Adipocyte (in vitro differentiated cells): ENCODE results near the gene NUP93.

Experiments used
- DNase-seq: peaks from one replicate; pipeline ENCODE4 v3.0.0-alpha.2; 2015; ENCODE audit warnings: low read depth
- H3K27me3 ChIP-seq: replicated peaks from 2 replicates; pipeline ENCODE4 v1.7.0; 2013; ENCODE audit warnings: mild to moderate bottlenecking, low read length, moderate library complexity; ENCODE audit not compliant: control insufficient read depth, insufficient read depth
- H3K36me3 ChIP-seq: 2 replicates; pipeline ENCODE4 v1.7.0; 2013; ENCODE audit warnings: low read length, mild to moderate bottlenecking, moderate library complexity; ENCODE audit not compliant: control insufficient read depth, insufficient read depth, severe bottlenecking
- H3K4me1 ChIP-seq: 2 replicates; pipeline ENCODE4 v1.7.0; 2013; ENCODE audit warnings: mild to moderate bottlenecking, low read length, moderate library complexity; ENCODE audit not compliant: control insufficient read depth, insufficient read depth
- H3K4me3 ChIP-seq: 2 replicates; pipeline ENCODE4 v1.7.0; 2013; ENCODE audit warnings: mild to moderate bottlenecking, low read length, moderate library complexity
- H3K9ac ChIP-seq: 2 replicates; pipeline ENCODE4 v1.7.0; 2013; ENCODE audit warnings: mild to moderate bottlenecking, low read length, moderate library complexity
- H3K9me3 ChIP-seq: 2 replicates; pipeline ENCODE4 v1.7.0; 2013; ENCODE audit warnings: mild to moderate bottlenecking, low read length, moderate library complexity; ENCODE audit not compliant: control insufficient read depth

NUP93 gene

DNA sequence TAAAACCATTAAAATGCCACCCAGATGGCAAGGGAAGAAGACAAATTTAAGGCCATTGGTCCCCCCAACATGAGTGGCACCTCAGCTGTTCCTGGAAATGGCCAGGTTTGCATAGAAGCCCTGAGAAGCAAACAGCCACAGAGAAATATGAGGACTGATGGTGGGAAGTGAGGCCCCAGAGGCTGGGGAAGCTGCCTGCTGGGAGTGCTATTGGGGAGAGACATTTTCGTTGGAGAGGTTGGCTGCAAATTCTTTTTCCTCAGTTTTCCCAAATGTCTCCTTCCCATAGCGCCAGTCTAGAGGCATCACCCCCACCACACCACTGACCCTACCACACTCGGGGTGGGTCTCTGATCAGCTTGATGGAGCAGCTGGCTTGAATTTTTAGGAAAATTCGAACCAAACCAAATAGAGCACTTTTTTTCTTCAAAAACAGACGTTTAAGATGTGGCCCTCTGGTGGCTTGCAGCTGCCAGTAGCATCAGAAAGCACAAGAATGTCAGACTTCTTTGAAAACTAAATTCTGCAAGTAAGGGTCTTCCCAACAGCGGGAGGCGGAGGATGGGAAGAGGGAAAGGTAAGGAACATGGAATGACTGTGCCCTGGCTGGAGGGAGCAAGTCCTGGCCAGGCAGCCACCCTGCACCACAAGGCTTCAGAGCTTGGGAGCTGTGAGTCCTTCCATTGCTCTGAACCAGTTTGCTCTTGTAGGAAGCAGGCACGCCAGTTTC is 121.9 kb downstream of the NUP93 start:
- Histone ChIP-seq H3K36me3 (no peaks in the 10 kb centered on the region), H3K27me3 (no peaks in the 10 kb centered on the region), H3K4me3 (no peak overlapping the region), H3K4me1 (peaks cover 25% of the 10 kb centered on the region), H3K9ac (no peak overlapping the region), H3K9me3 (no peaks in the 10 kb centered on the region)
- DNase-seq, result peak; percentile 70

DNA sequence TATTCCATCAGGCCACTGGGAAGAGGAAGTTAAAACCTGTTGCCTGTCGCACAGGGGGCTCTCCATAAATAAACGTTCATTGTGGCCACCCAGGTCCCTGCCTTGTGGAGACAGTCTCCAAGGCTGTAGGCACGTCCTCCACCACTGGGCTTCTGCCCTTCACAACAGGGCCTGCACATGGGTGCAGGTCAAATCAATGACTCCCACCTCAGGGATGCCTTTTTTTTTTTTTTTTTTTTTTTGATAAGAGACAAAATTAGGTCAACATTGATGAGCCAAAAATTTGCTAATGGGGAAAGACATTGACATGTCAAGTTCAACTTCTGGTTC is 122.4 kb downstream of the NUP93 start:
- H3K4me1 ChIP-seq, result peaks cover 25% of the 10 kb centered on the region
- H3K4me3 ChIP-seq, result no peak overlapping the region
- no peak for DNase-seq
- no peaks in the 10 kb centered on the region for H3K36me3 ChIP-seq
- no peaks in the 10 kb centered on the region for H3K27me3 ChIP-seq
- no peaks in the 10 kb centered on the region for H3K9me3 ChIP-seq
- H3K9ac ChIP-seq, result no peak overlapping the region

DNA sequence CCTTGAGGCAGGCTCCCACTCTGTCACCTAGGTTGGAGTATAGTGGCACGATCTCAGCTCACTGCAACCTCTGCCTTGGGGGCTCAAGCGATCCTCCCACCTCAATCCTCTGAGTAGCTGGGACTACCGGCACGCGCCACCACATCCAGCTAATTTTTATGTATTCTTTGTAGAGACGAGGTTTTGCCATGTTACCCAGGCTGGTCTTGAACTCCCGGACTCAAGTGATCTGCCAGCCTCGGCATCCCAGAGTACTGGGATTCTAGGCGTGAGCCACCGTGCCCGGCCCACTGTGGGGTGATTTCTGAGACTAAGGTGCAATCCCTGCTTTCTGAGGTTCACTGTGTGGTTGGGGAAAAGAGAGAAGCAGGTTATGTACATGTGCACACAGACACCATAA is 123.0 kb downstream of the NUP93 start:
- Histone ChIP-seq H3K9ac (no peak overlapping the region), H3K4me1 (peaks cover 19% of the 10 kb centered on the region), H3K27me3 (no peaks in the 10 kb centered on the region), H3K4me3 (no peak overlapping the region), H3K36me3 (no peaks in the 10 kb centered on the region), H3K9me3 (no peaks in the 10 kb centered on the region)
- DNase-seq, result no peak

DNA sequence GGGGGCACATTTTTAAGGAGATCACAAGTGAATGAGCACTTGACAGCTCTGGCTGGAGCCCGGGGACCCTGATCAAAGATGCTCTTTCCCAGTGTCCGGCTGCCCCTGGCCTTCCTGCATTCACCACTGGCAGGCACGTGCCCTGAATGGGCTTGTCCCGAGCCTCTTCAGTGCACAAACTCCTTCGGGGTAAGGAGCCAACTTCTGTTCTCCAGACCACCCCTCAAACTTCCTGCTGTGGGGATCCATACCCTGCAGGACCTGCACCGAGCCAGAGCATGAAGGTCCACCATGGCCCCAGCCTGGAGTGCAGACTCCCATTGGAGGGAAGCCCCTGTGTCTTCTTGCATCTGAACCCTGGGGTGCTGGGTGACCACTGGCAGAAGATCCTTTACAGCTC is 125.3 kb downstream of the NUP93 start:
- Histone ChIP-seq H3K36me3 (no peaks in the 10 kb centered on the region), H3K4me1 (no peaks in the 10 kb centered on the region), H3K4me3 (no peak overlapping the region), H3K9me3 (no peaks in the 10 kb centered on the region), H3K9ac (no peak overlapping the region), H3K27me3 (peaks cover 5% of the 10 kb centered on the region)
- no peak for DNase-seq

DNA sequence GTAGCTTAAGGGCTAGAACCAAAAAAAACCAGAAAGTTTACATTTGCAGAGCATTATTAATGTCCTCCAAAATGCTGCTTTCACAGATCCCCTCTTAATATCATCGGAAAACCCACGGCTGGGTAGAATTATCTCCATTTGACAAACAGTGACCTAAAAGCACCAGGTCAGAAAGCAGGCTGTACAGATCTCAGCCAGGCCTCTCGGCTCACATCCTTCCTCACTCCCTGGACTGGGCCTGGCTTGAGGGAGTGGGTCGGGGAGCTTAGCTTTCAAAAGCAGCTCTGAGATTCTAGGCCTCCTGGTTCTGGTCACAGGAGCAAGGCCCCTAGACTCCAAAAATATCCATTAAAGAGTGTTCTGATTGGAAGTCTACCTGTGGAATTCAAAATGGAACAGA is 126.0 kb downstream of the NUP93 start:
- Histone ChIP-seq H3K9ac (no peak overlapping the region), H3K27me3 (peaks cover 5% of the 10 kb centered on the region), H3K36me3 (no peaks in the 10 kb centered on the region), H3K4me1 (no peaks in the 10 kb centered on the region), H3K4me3 (no peak overlapping the region), H3K9me3 (no peaks in the 10 kb centered on the region)
- no peak for DNase-seq

DNA sequence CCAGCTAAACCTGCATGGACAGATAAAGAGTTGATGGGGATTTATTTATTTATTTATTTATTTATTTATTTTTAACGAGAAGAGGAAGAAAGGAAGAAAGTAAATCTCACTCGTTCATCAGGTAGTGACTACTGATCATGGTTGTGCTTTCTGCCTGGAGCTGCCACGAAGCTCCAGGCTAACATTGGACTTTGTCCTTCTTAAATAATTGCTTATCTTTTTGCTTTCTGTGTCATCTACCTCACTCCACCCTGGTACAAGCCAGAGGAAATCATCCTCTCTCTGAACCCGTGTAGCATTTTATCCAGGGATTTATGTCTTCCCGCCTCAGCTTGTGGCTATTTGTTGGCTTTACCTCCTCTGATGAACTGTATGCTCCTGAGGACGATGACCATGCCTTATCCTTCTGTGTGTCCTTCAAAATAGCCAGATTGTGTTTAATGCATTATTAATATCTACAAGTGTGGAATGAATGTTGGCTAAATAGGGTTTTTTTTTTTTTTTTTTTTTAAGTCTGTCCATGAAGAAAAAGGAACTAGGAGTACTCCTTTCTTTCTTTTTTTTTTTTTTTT is 127.0 kb downstream of the NUP93 start:
- DNase-seq, result no peak
- H3K4me3 ChIP-seq, result no peak overlapping the region
- H3K9ac ChIP-seq, result no peak overlapping the region
- H3K4me1 ChIP-seq, result no peaks in the 10 kb centered on the region
- no peaks in the 10 kb centered on the region for H3K36me3 ChIP-seq
- peaks cover 6% of the 10 kb centered on the region for H3K27me3 ChIP-seq
- no peaks in the 10 kb centered on the region for H3K9me3 ChIP-seq

DNA sequence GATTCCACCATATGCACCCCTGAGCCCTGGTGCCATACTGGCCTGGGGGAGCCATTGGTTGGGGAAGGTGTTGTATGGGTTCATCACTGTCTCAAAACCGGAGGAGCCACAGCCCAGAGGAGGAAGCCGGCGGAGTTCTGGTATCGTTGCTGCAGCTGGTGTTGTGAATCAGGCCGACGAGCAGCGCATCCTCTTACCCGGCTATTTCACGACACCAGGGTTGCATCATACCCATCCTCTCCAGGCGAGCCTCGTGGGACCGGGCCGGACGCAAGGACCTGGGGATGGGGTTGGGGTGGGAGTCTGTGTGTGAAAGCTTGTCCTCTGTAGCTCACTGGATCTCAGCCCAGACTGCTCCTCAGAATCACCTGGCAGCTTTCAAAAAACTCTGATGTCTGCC is 128.4 kb downstream of the NUP93 start:
- Histone ChIP-seq H3K4me3 (no peak overlapping the region), H3K9me3 (no peaks in the 10 kb centered on the region), H3K4me1 (no peaks in the 10 kb centered on the region), H3K27me3 (peaks cover 14% of the 10 kb centered on the region), H3K9ac (no peak overlapping the region), H3K36me3 (no peaks in the 10 kb centered on the region)
- no peak for DNase-seq

DNA sequence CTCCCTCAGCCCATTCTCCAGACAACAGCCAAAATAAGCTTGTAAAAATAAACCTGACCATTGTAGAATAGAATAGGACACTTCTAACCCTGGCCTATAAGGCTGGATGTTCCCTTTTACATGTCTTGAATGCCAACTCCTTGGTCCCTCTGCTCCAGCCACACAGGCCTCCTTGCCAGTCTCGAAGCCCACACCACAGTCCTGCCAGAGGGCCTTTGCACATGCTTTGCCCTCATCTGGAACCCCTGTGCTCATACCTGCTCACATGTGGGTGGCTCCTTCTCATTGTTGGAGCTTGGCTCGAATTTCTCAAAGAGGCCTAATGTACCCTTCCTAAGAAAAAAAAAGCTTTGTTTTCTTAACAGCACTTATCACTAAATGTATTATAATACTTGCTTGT is 129.7 kb downstream of the NUP93 start:
- DNase-seq, result no peak
- Histone ChIP-seq H3K9ac (no peak overlapping the region), H3K36me3 (no peaks in the 10 kb centered on the region)

DNA sequence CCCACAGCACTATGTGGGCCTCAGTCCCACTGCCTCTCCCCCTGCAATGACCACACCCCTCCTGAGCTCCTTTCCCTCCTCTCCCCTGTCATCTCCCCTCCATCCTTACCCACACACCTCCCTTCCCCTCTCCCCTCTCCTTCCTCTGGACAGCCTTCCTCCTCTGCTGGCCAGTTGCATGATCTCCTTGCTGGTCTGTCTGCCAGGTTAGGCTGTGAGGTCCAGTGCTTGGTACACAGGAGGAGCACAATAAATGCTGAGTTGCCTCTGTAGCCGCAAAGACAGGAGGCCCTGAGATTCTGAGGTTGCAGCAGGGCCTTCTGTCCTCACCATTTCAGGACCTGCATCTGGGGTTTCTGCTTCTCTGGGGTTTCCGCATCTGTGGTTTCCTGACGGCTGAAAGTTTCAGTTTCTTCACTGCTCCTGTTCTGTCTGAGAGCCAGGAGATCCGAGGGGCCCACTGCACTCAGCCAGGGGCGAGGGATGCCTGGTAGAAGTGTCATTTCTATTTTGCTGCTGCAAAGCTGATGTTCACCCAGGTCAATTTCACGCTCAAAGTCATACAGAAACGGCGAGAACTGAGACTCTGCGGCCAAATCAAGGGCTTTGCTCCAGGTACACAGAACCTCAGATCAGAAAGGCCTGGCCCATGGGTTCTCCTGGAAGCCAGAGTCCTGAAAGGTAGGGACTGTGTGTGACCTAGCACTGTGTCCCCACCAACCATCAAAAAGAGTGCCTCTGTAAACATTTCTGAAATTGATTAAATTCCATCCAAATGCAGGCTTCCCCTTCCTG is 130.5 kb downstream of the NUP93 start:
- H3K9me3 ChIP-seq, result no peaks in the 10 kb centered on the region
- no peak overlapping the region for H3K4me3 ChIP-seq
- peaks cover 14% of the 10 kb centered on the region for H3K27me3 ChIP-seq
- peak; percentile 51 for DNase-seq
- no peaks in the 10 kb centered on the region for H3K36me3 ChIP-seq
- no peaks in the 10 kb centered on the region for H3K4me1 ChIP-seq
- H3K9ac ChIP-seq, result no peak overlapping the region

More for the DNA sequence above, 129.7 kb downstream of the NUP93 start:
- Histone ChIP-seq H3K4me1 (no peaks in the 10 kb centered on the region), H3K4me3 (no peak overlapping the region), H3K27me3 (peaks cover 14% of the 10 kb centered on the region), H3K9me3 (no peaks in the 10 kb centered on the region)

DNA sequence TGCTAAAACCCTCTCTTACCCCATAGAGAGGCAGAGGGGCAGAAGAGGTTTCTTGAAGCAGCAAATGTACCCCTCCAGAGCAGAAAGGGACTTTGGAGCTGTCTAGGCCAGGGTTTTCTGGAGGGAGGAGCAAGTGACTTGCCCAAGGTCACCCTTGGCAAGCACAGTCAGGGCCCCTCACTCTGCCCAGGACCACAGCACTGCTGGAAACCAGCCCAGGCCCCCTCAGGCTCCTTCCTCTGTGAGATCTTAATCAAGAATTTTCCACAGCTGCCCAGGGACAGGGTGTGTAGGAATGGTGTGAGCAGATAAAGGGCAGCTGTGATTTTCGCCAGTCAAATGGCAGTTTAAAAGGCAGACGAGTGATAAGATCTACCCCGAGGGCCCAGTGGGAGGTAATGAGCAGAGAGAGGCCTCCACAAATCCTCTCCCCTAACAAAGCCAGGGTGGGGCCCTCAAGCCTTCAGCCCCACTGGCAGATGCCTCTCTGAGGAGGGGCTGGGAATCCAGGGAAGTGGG is 131.2 kb downstream of the NUP93 start:
- H3K27me3 ChIP-seq, result peaks cover 14% of the 10 kb centered on the region
- no peaks in the 10 kb centered on the region for H3K9me3 ChIP-seq
- no peak overlapping the region for H3K4me3 ChIP-seq
- no peaks in the 10 kb centered on the region for H3K36me3 ChIP-seq
- no peak overlapping the region for H3K9ac ChIP-seq
- peak; percentile 58 for DNase-seq
- H3K4me1 ChIP-seq, result no peaks in the 10 kb centered on the region

DNA sequence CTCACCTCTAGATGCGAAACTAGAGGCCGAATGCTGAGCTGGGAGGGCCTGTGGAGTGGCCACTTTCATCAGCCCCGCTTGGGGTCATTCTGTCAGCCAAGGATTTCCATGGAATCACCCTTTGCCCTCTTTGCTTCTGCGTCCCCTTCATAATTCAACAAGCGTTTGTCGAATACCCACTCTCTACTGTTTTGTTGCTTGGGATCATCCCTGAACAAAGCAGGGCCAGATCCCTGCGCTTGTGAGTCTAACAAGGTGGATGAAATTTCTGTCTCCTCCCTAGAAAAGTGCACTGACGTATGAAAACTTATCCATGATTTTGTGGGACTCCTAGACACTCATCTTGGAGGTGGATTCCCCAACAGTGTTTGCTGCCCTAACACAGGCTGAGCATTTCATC is 131.8 kb downstream of the NUP93 start:
- Histone ChIP-seq H3K9me3 (no peaks in the 10 kb centered on the region), H3K4me1 (no peaks in the 10 kb centered on the region), H3K4me3 (no peak overlapping the region), H3K27me3 (peaks cover 14% of the 10 kb centered on the region), H3K36me3 (no peaks in the 10 kb centered on the region), H3K9ac (no peak overlapping the region)
- DNase-seq, result no peak
